Measurements from ENCODE around the gene RAD50.

DNA sequence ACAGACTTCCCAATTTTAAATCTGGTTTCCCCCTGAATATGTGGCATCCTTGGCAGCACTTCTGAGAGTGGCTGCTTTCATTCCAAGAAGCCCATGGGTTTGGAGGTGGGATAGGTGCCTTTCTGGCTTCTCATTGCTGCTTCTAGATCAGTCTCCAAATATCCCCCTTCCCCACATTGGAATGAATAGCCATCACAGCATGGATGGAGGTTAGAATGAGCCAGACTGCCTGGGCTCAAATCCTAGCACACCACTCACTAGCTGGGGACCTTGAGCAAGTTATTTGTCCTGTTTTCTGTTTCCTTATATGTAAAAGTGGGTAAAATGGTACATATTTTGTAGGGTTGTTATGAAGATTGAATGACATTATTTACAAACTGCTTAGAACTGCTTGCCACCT is 87.4 kb downstream of the RAD50 start:
- TF ChIP-seq CTCF (IDR thresholded peaks at IDR 0.05) (no peak), POLR2A (IDR thresholded peaks at IDR 0.05) (no peak)
